ENCODE data around the gene NEURL1B.

Gene NEURL1B

GRCh38 chr5:172598251-172599203 lies 42.5 kb upstream of the NEURL1B start (continued):
- TF ChIP-seq ZNF239 (tag by site-specific recombination; IDR thresholded peaks at IDR 0.05) = no peak
- no peak for TF ChIP-seq PRDM4 (tag by site-specific recombination; IDR thresholded peaks at IDR 0.05)
- no peak for TF ChIP-seq KLF10 (tag by site-specific recombination; IDR thresholded peaks at IDR 0.05)
- TF ChIP-seq ZNF777 (tag by site-specific recombination; IDR thresholded peaks at IDR 0.05; ENCODE audit: borderline replicate concordance) = no peak
- TF ChIP-seq ZBTB44 (tag by site-specific recombination; IDR thresholded peaks at IDR 0.05) = no peak
- TF ChIP-seq GLI4 (tag by site-specific recombination; IDR thresholded peaks at IDR 0.05) = no peak
- TF ChIP-seq ZNF112 (tag by site-specific recombination; IDR thresholded peaks at IDR 0.05) = no peak
- TF ChIP-seq ZNF114 (tag by site-specific recombination; IDR thresholded peaks at IDR 0.05) = no peak
- no peak for TF ChIP-seq HOXD13 (CRISPR knock-in tag; IDR thresholded peaks at IDR 0.05; ENCODE audit: borderline replicate concordance)
- no peak for TF ChIP-seq ZNF2 (tag by site-specific recombination; IDR thresholded peaks at IDR 0.05)
- TF ChIP-seq ZNF223 (tag by site-specific recombination; IDR thresholded peaks at IDR 0.05) = 0 out of 2 replicates have a peak, but pooled peaks have one; percentile 13
- TF ChIP-seq MYNN (tag by site-specific recombination; IDR thresholded peaks at IDR 0.05; ENCODE audit: borderline replicate concordance) = no peak
- no peak for TF ChIP-seq ZNF645 (tag by site-specific recombination; IDR thresholded peaks at IDR 0.05)
- no peak for TF ChIP-seq ZNF830 (tag by site-specific recombination; IDR thresholded peaks at IDR 0.05; ENCODE audit: low read depth)
- no peak for TF ChIP-seq SP3 (tag by site-specific recombination; IDR thresholded peaks at IDR 0.05)
- no peak for TF ChIP-seq ZNF174 (tag by site-specific recombination; IDR thresholded peaks at IDR 0.05)
- TF ChIP-seq WT1 (tag by site-specific recombination; IDR thresholded peaks at IDR 0.05) = no peak
- TF ChIP-seq INSM2 (tag by site-specific recombination; IDR thresholded peaks at IDR 0.05) = no peak
- TF ChIP-seq KLF17 (tag by site-specific recombination; IDR thresholded peaks at IDR 0.05) = no peak
- TF ChIP-seq ZBTB10 (tag by site-specific recombination; IDR thresholded peaks at IDR 0.05) = no peak
- no peak for TF ChIP-seq ZNF692 (tag by site-specific recombination; IDR thresholded peaks at IDR 0.05)
- TF ChIP-seq ZSCAN16 (tag by site-specific recombination; IDR thresholded peaks at IDR 0.05) = no peak
- no peak for TF ChIP-seq ZNF302 (tag by site-specific recombination; IDR thresholded peaks at IDR 0.05; ENCODE audit: low read depth)
- TF ChIP-seq ZNF398 (tag by site-specific recombination; IDR thresholded peaks at IDR 0.05) = no peak
- TF ChIP-seq SETDB1 (IDR thresholded peaks at IDR 0.05; ENCODE audit: insufficient read length, low read length) = no peak
